Peyer's patch (tissue), 4 donors: ENCODE measurements around the gene RELN.

Experiments used
- POLR2A ChIP-seq, 2 donors: fragments of 450-650 bp; IDR thresholded peaks; one replicate each; pipeline ENCODE4 v1.5.1; 2017; ENCODE audit warnings: antibody characterized with exemption in 2 of 2, mild to moderate bottlenecking in 2 of 2, moderate library complexity in 2 of 2
- TF ChIP-seq, protein P1 (sequence below), 6 experiments: fragments of 450-650 bp in 4 of 6; fragments of 200-600 bp in 2 of 6; sonication (generic) in 1 of 6; IDR thresholded peaks; one replicate each; pipeline ENCODE4 v1.5.1; 2017 to 2019; ENCODE audit warnings: antibody characterized with exemption in 6 of 6, mild to moderate bottlenecking in 3 of 6, moderate library complexity in 1 of 6

DNA sequence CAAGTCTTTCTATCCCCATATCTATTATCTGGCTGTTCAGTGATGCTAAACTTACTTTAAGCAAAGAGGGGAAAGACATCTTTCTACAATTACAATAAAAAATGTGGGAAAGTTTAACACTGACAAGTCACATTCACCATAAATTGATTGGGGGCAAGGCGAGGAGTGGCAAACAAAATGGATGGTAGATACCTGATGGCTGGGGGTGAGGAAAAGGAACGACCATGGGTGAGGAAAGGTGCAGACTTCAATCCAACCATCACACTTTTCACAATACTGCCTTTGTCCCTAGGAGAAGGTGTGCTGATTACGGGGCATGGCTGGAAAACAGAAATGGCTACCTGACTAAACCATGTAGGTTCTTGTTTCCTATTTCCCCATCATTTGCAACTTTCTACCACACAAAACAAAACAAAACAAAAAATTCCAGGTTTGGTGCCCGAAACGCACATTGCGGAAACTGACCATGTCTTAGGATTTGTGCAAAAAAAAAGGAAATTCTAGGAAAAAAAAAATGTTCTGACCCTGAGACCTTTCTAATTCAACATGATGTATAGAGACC, 3.8 kb downstream of the RELN start:
- TF ChIP-seq, protein P1, sequence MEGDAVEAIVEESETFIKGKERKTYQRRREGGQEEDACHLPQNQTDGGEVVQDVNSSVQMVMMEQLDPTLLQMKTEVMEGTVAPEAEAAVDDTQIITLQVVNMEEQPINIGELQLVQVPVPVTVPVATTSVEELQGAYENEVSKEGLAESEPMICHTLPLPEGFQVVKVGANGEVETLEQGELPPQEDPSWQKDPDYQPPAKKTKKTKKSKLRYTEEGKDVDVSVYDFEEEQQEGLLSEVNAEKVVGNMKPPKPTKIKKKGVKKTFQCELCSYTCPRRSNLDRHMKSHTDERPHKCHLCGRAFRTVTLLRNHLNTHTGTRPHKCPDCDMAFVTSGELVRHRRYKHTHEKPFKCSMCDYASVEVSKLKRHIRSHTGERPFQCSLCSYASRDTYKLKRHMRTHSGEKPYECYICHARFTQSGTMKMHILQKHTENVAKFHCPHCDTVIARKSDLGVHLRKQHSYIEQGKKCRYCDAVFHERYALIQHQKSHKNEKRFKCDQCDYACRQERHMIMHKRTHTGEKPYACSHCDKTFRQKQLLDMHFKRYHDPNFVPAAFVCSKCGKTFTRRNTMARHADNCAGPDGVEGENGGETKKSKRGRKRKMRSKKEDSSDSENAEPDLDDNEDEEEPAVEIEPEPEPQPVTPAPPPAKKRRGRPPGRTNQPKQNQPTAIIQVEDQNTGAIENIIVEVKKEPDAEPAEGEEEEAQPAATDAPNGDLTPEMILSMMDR (IDR thresholded peaks at IDR 0.05), result no peak
- no peak for TF ChIP-seq POLR2A (IDR thresholded peaks at IDR 0.05)
